Nephron progenitor cell (in vitro differentiated cells): ENCODE measurements around the gene ITGAD.

Experiments
- DNase-seq: peaks from one replicate; pipeline ENCODE4 v3.0.0; 2021
- H3K27ac Mint-ChIP-seq: 2 replicates; pipeline ENCODE4 v1.8.0; 2021; ENCODE audit warnings: mild to moderate bottlenecking, moderate library complexity, mixed read lengths
- H3K27me3 Mint-ChIP-seq: 2 replicates; pipeline ENCODE4 v1.8.0; 2021; ENCODE audit warnings: mild to moderate bottlenecking, low read depth, mixed read lengths; ENCODE audit not compliant: poor library complexity
- H3K36me3 Mint-ChIP-seq: 2 replicates; pipeline ENCODE4 v1.8.0; 2021; ENCODE audit warnings: low read depth, mixed read lengths
- H3K4me1 Mint-ChIP-seq: 2 replicates; pipeline ENCODE4 v1.8.0; 2021; ENCODE audit warnings: mixed read lengths
- H3K4me3 Mint-ChIP-seq: 2 replicates; pipeline ENCODE4 v1.8.0; 2021; ENCODE audit warnings: mild to moderate bottlenecking, moderate library complexity, mixed read lengths
- H3K9me3 Mint-ChIP-seq: 2 replicates; pipeline ENCODE4 v1.8.0; 2021; ENCODE audit warnings: mild to moderate bottlenecking, moderate library complexity, mixed read lengths
- CTCF ChIP-seq: fragments of 200-600 bp; sonication (generic); IDR thresholded peaks from 2 replicates; pipeline ENCODE4 v1.5.0; 2021; ENCODE audit warnings: antibody characterized with exemption

Gene ITGAD

GRCh38 chr16:31351246-31351941 lies 41.7 kb upstream of the ITGAD start:
- Mint-ChIP-seq H3K9me3 (no peaks in the 10 kb centered on the region), H3K4me3 (no peak overlapping the region), H3K27ac (no peak overlapping the region), H3K27me3 (peaks cover 32% of the 10 kb centered on the region), H3K4me1 (peaks cover 11% of the 10 kb centered on the region), H3K36me3 (no peaks in the 10 kb centered on the region)
- TF ChIP-seq CTCF = no peak
- DNase-seq = no peak

- TF ChIP-seq CTCF = no peak
- Mint-ChIP-seq H3K36me3 (no peaks in the 10 kb centered on the region), H3K27ac (no peak overlapping the region), H3K27me3 (peaks cover 30% of the 10 kb centered on the region), H3K9me3 (no peaks in the 10 kb centered on the region), H3K4me1 (peaks cover 15% of the 10 kb centered on the region), H3K4me3 (no peak overlapping the region)
- no peak for DNase-seq
Observed at GRCh38 chr16:31351942-31352325, 41.2 kb upstream of the ITGAD start.

- Mint-ChIP-seq H3K4me1 (peaks cover 15% of the 10 kb centered on the region), H3K9me3 (no peaks in the 10 kb centered on the region), H3K4me3 (no peak overlapping the region), H3K36me3 (no peaks in the 10 kb centered on the region), H3K27me3 (peaks cover 28% of the 10 kb centered on the region), H3K27ac (no peak overlapping the region)
- no peak for TF ChIP-seq CTCF
- no peak for DNase-seq
Observed at GRCh38 chr16:31352376-31353115, 40.6 kb upstream of the ITGAD start.

GRCh38 chr16:31354394-31355291 lies 38.5 kb upstream of the ITGAD start, which contains the start of gene ITGAX:
TSS of gene ITGAX (plus strand) at chr16:31355176. CDS start at chr16:31355255, 79 bp downstream.
- Mint-ChIP-seq H3K9me3 (no peaks in the 10 kb centered on the region), H3K36me3 (no peaks in the 10 kb centered on the region), H3K27ac (no peak within 1 kb of the TSS), H3K4me3 (peak within 1 kb of the TSS; percentile 23), H3K4me1 (peaks cover 15% of the 10 kb centered on the region), H3K27me3 (peaks cover 19% of the 10 kb centered on the region)
- DNase-seq = no peak
- no peak for TF ChIP-seq CTCF

- DNase-seq = no peak
- H3K27me3 Mint-ChIP-seq = peaks cover 24% of the 10 kb centered on the region
- H3K4me1 Mint-ChIP-seq = peaks cover 15% of the 10 kb centered on the region
- TF ChIP-seq CTCF = no peak
- H3K9me3 Mint-ChIP-seq = no peaks in the 10 kb centered on the region
- peak overlapping the region; percentile 23 for H3K4me3 Mint-ChIP-seq
- H3K36me3 Mint-ChIP-seq = no peaks in the 10 kb centered on the region
- no peak overlapping the region for H3K27ac Mint-ChIP-seq
Observed at GRCh38 chr16:31355431-31356100, 37.6 kb upstream of the ITGAD start.
